GM12878 (cell line): ENCODE measurements around the gene STK32A.

Experiments
- CTCF ChIP-seq, 3 experiments: IDR thresholded peaks in 2 of 3; conservative IDR thresholded peaks in 1 of 3; 2 replicates each; pipeline ENCODE4 v1.5.1; 2011; ENCODE audit warnings: low read depth in 3 of 3, low read length in 3 of 3, mild to moderate bottlenecking in 3 of 3, control low read depth in 2 of 3, moderate library complexity in 2 of 3, inconsistent platforms in 1 of 3, mixed read lengths in 1 of 3; ENCODE audit not compliant: control insufficient read depth in 2 of 3, insufficient read depth in 1 of 3; ENCODE audit errors: extremely low read depth in 1 of 3
- IRF3 ChIP-seq: fragments of 450-650 bp; IDR thresholded peaks from 2 replicates; pipeline ENCODE4 v1.6.1; 2014; ENCODE audit warnings: mild to moderate bottlenecking
- USF2 ChIP-seq: IDR thresholded peaks from 2 replicates; pipeline ENCODE4 v1.6.1; 2011; ENCODE audit warnings: low read depth, low read length, improper control_type of control experiment, borderline replicate concordance

- TF ChIP-seq IRF3 (no peak), USF2 (no peak), CTCF (IDR thresholded peaks at IDR 0.05 in 2 of 3, conservative IDR thresholded peaks at IDR 0.05 in 1 of 3; ENCODE audit: control insufficient read depth in 2 of 3, extremely low read depth in 1 of 3, insufficient read depth in 1 of 3, low read depth in 3 of 3, low read length in 3 of 3) (no peak)
Observed at GRCh38 chr5:147303251-147303650, 68.4 kb downstream of the STK32A start.
